ENCODE measurements around the gene PDSS2. TPM values are rescaled to one million over a fixed set of nuclear protein-coding genes. Genes with fewer than 3 reads are reported as not detected.

The PDSS2 gene
- polyA plus RNA-seq, 1 experiment = 11.6 TPM

GRCh38 chr6:107231243-107231642 is 228.1 kb downstream of the PDSS2 start:
- TF ChIP-seq, protein P1, sequence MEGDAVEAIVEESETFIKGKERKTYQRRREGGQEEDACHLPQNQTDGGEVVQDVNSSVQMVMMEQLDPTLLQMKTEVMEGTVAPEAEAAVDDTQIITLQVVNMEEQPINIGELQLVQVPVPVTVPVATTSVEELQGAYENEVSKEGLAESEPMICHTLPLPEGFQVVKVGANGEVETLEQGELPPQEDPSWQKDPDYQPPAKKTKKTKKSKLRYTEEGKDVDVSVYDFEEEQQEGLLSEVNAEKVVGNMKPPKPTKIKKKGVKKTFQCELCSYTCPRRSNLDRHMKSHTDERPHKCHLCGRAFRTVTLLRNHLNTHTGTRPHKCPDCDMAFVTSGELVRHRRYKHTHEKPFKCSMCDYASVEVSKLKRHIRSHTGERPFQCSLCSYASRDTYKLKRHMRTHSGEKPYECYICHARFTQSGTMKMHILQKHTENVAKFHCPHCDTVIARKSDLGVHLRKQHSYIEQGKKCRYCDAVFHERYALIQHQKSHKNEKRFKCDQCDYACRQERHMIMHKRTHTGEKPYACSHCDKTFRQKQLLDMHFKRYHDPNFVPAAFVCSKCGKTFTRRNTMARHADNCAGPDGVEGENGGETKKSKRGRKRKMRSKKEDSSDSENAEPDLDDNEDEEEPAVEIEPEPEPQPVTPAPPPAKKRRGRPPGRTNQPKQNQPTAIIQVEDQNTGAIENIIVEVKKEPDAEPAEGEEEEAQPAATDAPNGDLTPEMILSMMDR (IDR thresholded peaks at IDR 0.05; ENCODE audit: insufficient read depth, low read depth, low read length) = no peak
- no peaks in the 10 kb centered on the region for H3K36me3 ChIP-seq (ENCODE audit: control insufficient read depth, insufficient read depth, low read length)
- no peak overlapping the region for H3K4me3 ChIP-seq (ENCODE audit: low read depth, low read length)
- H3K27me3 ChIP-seq (ENCODE audit: control insufficient read depth, insufficient read depth, low read length) = no peaks in the 10 kb centered on the region
- DNase-seq (ENCODE audit: low read depth) = no peak
- ChIA-PET CTCF (interaction anchor here (0.6 kb wide), 1 partner anchor 80 kb away, joined by 3 read pairs; no protein-coding TSS in a partner anchor), POLR2A (no interaction called here)

GRCh38 chr6:107230448-107230847 is 228.9 kb downstream of the PDSS2 start:
- H3K27me3 ChIP-seq (ENCODE audit: control insufficient read depth, insufficient read depth, low read length) = no peaks in the 10 kb centered on the region
- ChIA-PET POLR2A (no interaction called here), CTCF (no interaction called here)
- no peak overlapping the region for H3K4me3 ChIP-seq (ENCODE audit: low read depth, low read length)
- DNase-seq (ENCODE audit: low read depth) = no peak
- no peaks in the 10 kb centered on the region for H3K36me3 ChIP-seq (ENCODE audit: control insufficient read depth, insufficient read depth, low read length)
- TF ChIP-seq, protein P1 (IDR thresholded peaks at IDR 0.05; ENCODE audit: insufficient read depth, low read depth, low read length) = no peak

GRCh38 chr6:107230024-107230423 is 229.3 kb downstream of the PDSS2 start:
- CTCF ChIA-PET = interaction anchor here (0.6 kb wide), 1 partner anchor 61 kb away, joined by 3 read pairs; no protein-coding TSS in a partner anchor
- DNase-seq (ENCODE audit: low read depth) = no peak
- TF ChIP-seq, protein P1 (IDR thresholded peaks at IDR 0.05; ENCODE audit: insufficient read depth, low read depth, low read length) = no peak
- POLR2A ChIA-PET = no interaction called here
- H3K4me3 ChIP-seq (ENCODE audit: low read depth, low read length) = no peak overlapping the region
- no peaks in the 10 kb centered on the region for H3K36me3 ChIP-seq (ENCODE audit: control insufficient read depth, insufficient read depth, low read length)
- H3K27me3 ChIP-seq (ENCODE audit: control insufficient read depth, insufficient read depth, low read length) = no peaks in the 10 kb centered on the region

DNA sequence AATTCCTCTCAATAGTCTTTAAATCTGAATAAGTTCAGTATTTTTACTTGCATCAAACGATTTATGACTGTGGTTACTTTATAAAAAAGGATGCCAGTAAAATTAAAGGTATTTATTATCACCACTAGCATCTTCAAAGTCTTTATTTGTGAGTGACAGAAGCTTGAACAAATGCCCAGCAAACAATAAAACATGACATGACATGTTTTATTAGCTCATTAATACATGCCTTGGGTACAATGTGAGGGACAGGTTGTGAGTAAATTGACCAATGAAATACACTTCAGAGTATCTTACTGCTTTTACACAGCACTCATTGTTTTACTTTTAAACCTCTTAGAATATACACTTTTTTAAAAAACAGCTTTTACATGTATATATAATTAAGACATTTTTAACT is 230.6 kb downstream of the PDSS2 start:
- Histone ChIP-seq H3K4me3 (ENCODE audit: low read depth, low read length) (no peak overlapping the region), H3K36me3 (ENCODE audit: control insufficient read depth, insufficient read depth, low read length) (no peaks in the 10 kb centered on the region), H3K27me3 (ENCODE audit: control insufficient read depth, insufficient read depth, low read length) (no peaks in the 10 kb centered on the region)
- CTCF ChIA-PET = no interaction called here
- POLR2A ChIA-PET = no interaction called here
- no peak for DNase-seq (ENCODE audit: low read depth)
- TF ChIP-seq, protein P1 (IDR thresholded peaks at IDR 0.05; ENCODE audit: insufficient read depth, low read depth, low read length) = no peak

DNA sequence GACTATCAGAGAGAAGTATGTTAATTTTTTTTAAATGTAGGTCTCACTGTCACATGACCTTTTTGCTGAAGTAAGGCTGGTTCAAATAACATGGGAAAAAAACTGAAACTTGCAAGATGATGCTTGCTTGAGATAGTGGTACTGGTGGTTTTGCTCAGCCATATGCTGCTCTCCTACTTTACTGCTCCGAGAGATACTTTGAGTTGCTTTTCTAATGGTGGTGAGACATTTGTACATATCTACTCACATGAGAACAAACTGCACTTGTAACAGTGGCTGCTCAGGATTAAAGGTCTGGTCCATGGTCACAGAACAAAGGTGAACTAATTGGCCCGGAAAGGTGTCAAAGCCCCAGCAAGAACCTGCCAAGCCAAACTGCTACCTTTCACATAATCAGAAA is 237.8 kb downstream of the PDSS2 start:
- TF ChIP-seq, protein P1 (IDR thresholded peaks at IDR 0.05; ENCODE audit: insufficient read depth, low read depth, low read length) = no peak
- ChIA-PET CTCF (no interaction called here), POLR2A (no interaction called here)
- Histone ChIP-seq H3K27me3 (ENCODE audit: control insufficient read depth, insufficient read depth, low read length) (no peaks in the 10 kb centered on the region), H3K4me3 (ENCODE audit: low read depth, low read length) (no peak overlapping the region), H3K36me3 (ENCODE audit: control insufficient read depth, insufficient read depth, low read length) (no peaks in the 10 kb centered on the region)
- no peak for DNase-seq (ENCODE audit: low read depth)

All from BJ (cell line).